22Rv1 (cell line): ENCODE measurements around the gene PCED1B.

Experiments
- ZFX ChIP-seq: fragments of 450-650 bp; IDR thresholded peaks from 2 replicates; pipeline ENCODE4 v1.6.1; 2017; ENCODE audit warnings: antibody characterized with exemption, borderline replicate concordance
- TF ChIP-seq, protein P1 (sequence below): fragments of 450-650 bp; IDR thresholded peaks from 2 replicates; pipeline ENCODE4 v1.5.1; 2017; ENCODE audit warnings: mild to moderate bottlenecking

DNA sequence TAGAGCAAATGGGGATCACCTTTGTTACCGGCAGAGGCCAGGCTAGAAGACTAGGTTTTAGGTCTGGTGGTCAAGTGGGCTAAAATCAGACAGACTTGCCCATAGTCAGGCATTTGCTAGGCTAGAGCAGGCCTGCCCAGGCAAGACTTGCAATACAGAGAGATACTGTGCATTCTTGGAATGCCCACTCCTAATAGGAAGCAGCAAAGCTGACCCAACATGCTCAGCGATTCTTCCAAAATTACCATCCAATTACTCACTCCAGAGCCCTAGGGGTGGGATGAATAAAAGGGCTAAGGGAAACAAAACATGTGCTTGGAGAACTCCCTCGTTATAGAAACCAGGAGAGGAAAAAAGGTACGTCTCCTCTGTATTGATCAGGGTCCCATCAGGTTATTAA is 188.2 kb downstream of the PCED1B start:
- TF ChIP-seq, protein P1, sequence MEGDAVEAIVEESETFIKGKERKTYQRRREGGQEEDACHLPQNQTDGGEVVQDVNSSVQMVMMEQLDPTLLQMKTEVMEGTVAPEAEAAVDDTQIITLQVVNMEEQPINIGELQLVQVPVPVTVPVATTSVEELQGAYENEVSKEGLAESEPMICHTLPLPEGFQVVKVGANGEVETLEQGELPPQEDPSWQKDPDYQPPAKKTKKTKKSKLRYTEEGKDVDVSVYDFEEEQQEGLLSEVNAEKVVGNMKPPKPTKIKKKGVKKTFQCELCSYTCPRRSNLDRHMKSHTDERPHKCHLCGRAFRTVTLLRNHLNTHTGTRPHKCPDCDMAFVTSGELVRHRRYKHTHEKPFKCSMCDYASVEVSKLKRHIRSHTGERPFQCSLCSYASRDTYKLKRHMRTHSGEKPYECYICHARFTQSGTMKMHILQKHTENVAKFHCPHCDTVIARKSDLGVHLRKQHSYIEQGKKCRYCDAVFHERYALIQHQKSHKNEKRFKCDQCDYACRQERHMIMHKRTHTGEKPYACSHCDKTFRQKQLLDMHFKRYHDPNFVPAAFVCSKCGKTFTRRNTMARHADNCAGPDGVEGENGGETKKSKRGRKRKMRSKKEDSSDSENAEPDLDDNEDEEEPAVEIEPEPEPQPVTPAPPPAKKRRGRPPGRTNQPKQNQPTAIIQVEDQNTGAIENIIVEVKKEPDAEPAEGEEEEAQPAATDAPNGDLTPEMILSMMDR = no peak
- TF ChIP-seq ZFX = no peak
